ENCODE results near the gene ACBD3.

The ACBD3 gene

GRCh38 chr1:226201029-226201593, 14.6 kb upstream of the ACBD3 start:
- DNase-seq (ENCODE audit: low read depth), result no peak

GRCh38 chr1:226199971-226200370, 13.4 kb upstream of the ACBD3 start:
- no peak for DNase-seq (ENCODE audit: low read depth)

GRCh38 chr1:226195144-226195543, 8.6 kb upstream of the ACBD3 start:
- DNase-seq (ENCODE audit: low read depth), result no peak

GRCh38 chr1:226187380-226187779, 839 bp upstream of the ACBD3 start:
- no peak for DNase-seq (ENCODE audit: low read depth)

- no peak for DNase-seq (ENCODE audit: low read depth)
Observed at GRCh38 chr1:226187019-226187322, 430 bp upstream of the ACBD3 start.

GRCh38 chr1:226185141-226186036, 1.2 kb downstream of the ACBD3 start:
- DNase-seq (ENCODE audit: low read depth), result no peak

- no peak for DNase-seq (ENCODE audit: low read depth)
Observed at GRCh38 chr1:226181996-226182714, 4.4 kb downstream of the ACBD3 start.

- DNase-seq (ENCODE audit: low read depth), result no peak
Observed at GRCh38 chr1:226176870-226177269, 9.7 kb downstream of the ACBD3 start.

- no peak for DNase-seq (ENCODE audit: low read depth)
Observed at GRCh38 chr1:226172589-226172988, 14.0 kb downstream of the ACBD3 start.

GRCh38 chr1:226166341-226166740, 20.2 kb downstream of the ACBD3 start:
- no peak for DNase-seq (ENCODE audit: low read depth)

- DNase-seq (ENCODE audit: low read depth), result no peak
Observed at GRCh38 chr1:226164154-226164553, 22.4 kb downstream of the ACBD3 start.

- DNase-seq (ENCODE audit: low read depth), result no peak
Observed at GRCh38 chr1:226162898-226163297, 23.6 kb downstream of the ACBD3 start.

GRCh38 chr1:226158983-226159382, 27.6 kb downstream of the ACBD3 start:
- no peak for DNase-seq (ENCODE audit: low read depth)

- no peak for DNase-seq (ENCODE audit: low read depth)
Observed at GRCh38 chr1:226158457-226158856, 28.1 kb downstream of the ACBD3 start.

- DNase-seq (ENCODE audit: low read depth), result no peak
Observed at GRCh38 chr1:226157761-226158316, 28.7 kb downstream of the ACBD3 start.

GRCh38 chr1:226154593-226154992, 31.9 kb downstream of the ACBD3 start:
- no peak for DNase-seq (ENCODE audit: low read depth)

GRCh38 chr1:226149806-226150205, 36.7 kb downstream of the ACBD3 start:
- DNase-seq (ENCODE audit: low read depth), result no peak

- DNase-seq (ENCODE audit: low read depth), result no peak
Observed at GRCh38 chr1:226148121-226148648, 38.4 kb downstream of the ACBD3 start.

- no peak for DNase-seq (ENCODE audit: low read depth)
Observed at GRCh38 chr1:226144045-226144444, 42.5 kb downstream of the ACBD3 start.

- DNase-seq (ENCODE audit: low read depth), result no peak
Observed at GRCh38 chr1:226135709-226136108, 50.8 kb downstream of the ACBD3 start.

GRCh38 chr1:226135059-226135651, 51.4 kb downstream of the ACBD3 start:
- no peak for DNase-seq (ENCODE audit: low read depth)
